ENCODE results near the gene THG1L.
A peak's percentile ranks its signal among the peaks of the same experiment; 100 is the strongest.
"Not testable (repeated sequence)": the region's sequence is repeated elsewhere in the genome, so short reads cannot be mapped to it uniquely, and the experiment has no call there.

Gene THG1L

GRCh38 chr5:157718519-157718918 is 12.7 kb upstream of the THG1L start:
- ATAC-seq, result peak; percentile 95

GRCh38 chr5:157719245-157719644 is 12.0 kb upstream of the THG1L start:
- TF ChIP-seq CSDC2 (CRISPR knock-in tag; IDR thresholded peaks at IDR 0.05), result no peak
- TF ChIP-seq GLIS3 (CRISPR knock-in tag; IDR thresholded peaks at IDR 0.05), result no peak
- TF ChIP-seq TCF4 (CRISPR knock-in tag; IDR thresholded peaks at IDR 0.05; ENCODE audit: borderline replicate concordance), result no peak
- TF ChIP-seq ZFP30 (CRISPR knock-in tag; IDR thresholded peaks at IDR 0.05), result no peak
- no peak for TF ChIP-seq SNAI2 (CRISPR knock-in tag; IDR thresholded peaks at IDR 0.05)
- TF ChIP-seq ZC3H10 (CRISPR knock-in tag; IDR thresholded peaks at IDR 0.05), result no peak
- no peak for TF ChIP-seq PPARA (CRISPR knock-in tag; IDR thresholded peaks at IDR 0.05; ENCODE audit: borderline replicate concordance)
- no peak for TF ChIP-seq ZNF565 (CRISPR knock-in tag; conservative IDR thresholded peaks at IDR 0.05; ENCODE audit: low read depth)
- no peak for TF ChIP-seq OSR1 (CRISPR knock-in tag; IDR thresholded peaks at IDR 0.05)
- no peak for TF ChIP-seq TSHZ2 (CRISPR knock-in tag; IDR thresholded peaks at IDR 0.05)
- ATAC-seq, result no peak

More at GRCh38 chr5:157718519-157718918, 12.7 kb upstream of the THG1L start:
- TF ChIP-seq SNAI2 (CRISPR knock-in tag; IDR thresholded peaks at IDR 0.05) (no peak), ZFP3 (CRISPR knock-in tag; IDR thresholded peaks at IDR 0.05) (no peak)

- ATAC-seq, result no peak
- TF ChIP-seq ARNTL (CRISPR knock-in tag; IDR thresholded peaks at IDR 0.05; ENCODE audit: borderline replicate concordance, low read depth) (no peak), PPARA (CRISPR knock-in tag; IDR thresholded peaks at IDR 0.05; ENCODE audit: borderline replicate concordance) (no peak), OSR1 (CRISPR knock-in tag; IDR thresholded peaks at IDR 0.05) (no peak), SNAI2 (CRISPR knock-in tag; IDR thresholded peaks at IDR 0.05) (no peak), ZFP30 (CRISPR knock-in tag; IDR thresholded peaks at IDR 0.05) (no peak), ZNF8 (CRISPR knock-in tag; IDR thresholded peaks at IDR 0.05) (no peak)
Observed at GRCh38 chr5:157721159-157721558, 10.1 kb upstream of the THG1L start.

GRCh38 chr5:157722895-157723294 is 8.3 kb upstream of the THG1L start:
- not testable (repeated sequence) for ATAC-seq

- ATAC-seq, result not testable (repeated sequence)
Observed at GRCh38 chr5:157726607-157727006, 4.6 kb upstream of the THG1L start.

GRCh38 chr5:157727858-157728257 is 3.4 kb upstream of the THG1L start:
- not testable (repeated sequence) for ATAC-seq

- ATAC-seq, result no peak
- TF ChIP-seq CSDC2 (CRISPR knock-in tag; IDR thresholded peaks at IDR 0.05) (no peak), SNAI2 (CRISPR knock-in tag; IDR thresholded peaks at IDR 0.05) (no peak), TSHZ2 (CRISPR knock-in tag; IDR thresholded peaks at IDR 0.05) (no peak)
Observed at GRCh38 chr5:157729858-157730257, 1.4 kb upstream of the THG1L start.

- TF ChIP-seq CSDC2 (CRISPR knock-in tag; IDR thresholded peaks at IDR 0.05), result no peak
- TF ChIP-seq TCF4 (CRISPR knock-in tag; IDR thresholded peaks at IDR 0.05; ENCODE audit: borderline replicate concordance), result no peak
- ATAC-seq, result no peak
Observed at GRCh38 chr5:157730900-157731271, 334 bp upstream of the THG1L start.

GRCh38 chr5:157732130-157732514 is 902 bp downstream of the THG1L start:
- no peak for TF ChIP-seq TOX (CRISPR knock-in tag; IDR thresholded peaks at IDR 0.05; ENCODE audit: borderline replicate concordance)
- TF ChIP-seq OSR1 (CRISPR knock-in tag; IDR thresholded peaks at IDR 0.05), result no peak
- TF ChIP-seq BACH2 (CRISPR knock-in tag; IDR thresholded peaks at IDR 0.05; ENCODE audit: borderline replicate concordance), result no peak
- no peak for ATAC-seq
